ENCODE measurements around the gene P4HA3.

The P4HA3 gene

GRCh38 chr11:74262725-74263124 is 48.7 kb downstream of the P4HA3 start:
- DNase-seq (ENCODE audit: low spot score): no peak

- DNase-seq (ENCODE audit: low spot score): peak; percentile 68
Observed at GRCh38 chr11:74257959-74258553, 53.4 kb downstream of the P4HA3 start.

GRCh38 chr11:74256378-74257133 is 54.9 kb downstream of the P4HA3 start:
- no peak for DNase-seq (ENCODE audit: low spot score)

GRCh38 chr11:74255741-74256375 is 55.6 kb downstream of the P4HA3 start:
- peak; percentile 82 for DNase-seq (ENCODE audit: low spot score)

GRCh38 chr11:74253361-74253760 is 58.1 kb downstream of the P4HA3 start:
- DNase-seq (ENCODE audit: low spot score): no peak

GRCh38 chr11:74249496-74249895 is 61.9 kb downstream of the P4HA3 start:
- DNase-seq (ENCODE audit: low spot score): no peak

GRCh38 chr11:74248469-74248868 is 63.0 kb downstream of the P4HA3 start:
- DNase-seq (ENCODE audit: low spot score): no peak

- no peak for DNase-seq (ENCODE audit: low spot score)
Observed at GRCh38 chr11:74238243-74238642, 73.2 kb downstream of the P4HA3 start.

GRCh38 chr11:74237541-74237940 is 73.9 kb downstream of the P4HA3 start:
- no peak for DNase-seq (ENCODE audit: low spot score)

GRCh38 chr11:74235121-74235520 is 76.3 kb downstream of the P4HA3 start:
- no peak for DNase-seq (ENCODE audit: low spot score)

GRCh38 chr11:74233683-74234082 is 77.8 kb downstream of the P4HA3 start:
- DNase-seq (ENCODE audit: low spot score): no peak

GRCh38 chr11:74232311-74232950 is 79.0 kb downstream of the P4HA3 start:
- no peak for DNase-seq (ENCODE audit: low spot score)

- no peak for DNase-seq (ENCODE audit: low spot score)
Observed at GRCh38 chr11:74226907-74227306, 84.5 kb downstream of the P4HA3 start.

GRCh38 chr11:74225565-74225964 is 85.9 kb downstream of the P4HA3 start:
- DNase-seq (ENCODE audit: low spot score): no peak

- DNase-seq (ENCODE audit: low spot score): no peak
Observed at GRCh38 chr11:74221816-74222215, 89.6 kb downstream of the P4HA3 start.

- DNase-seq (ENCODE audit: low spot score): no peak
Observed at GRCh38 chr11:74220376-74220775, 91.1 kb downstream of the P4HA3 start.

Data from GM03348 (cell line).